Jurkat, Clone E6-1 (cell line): ENCODE measurements around the gene UFM1. TPM values are rescaled to one million over a fixed set of nuclear protein-coding genes. Genes with fewer than 3 reads are reported as not detected.
"Not testable (repeated sequence)": the region's sequence is repeated elsewhere in the genome, so short reads cannot be mapped to it uniquely, and the experiment has no call there.

ENCODE experiments used
- DNase-seq: peaks from one replicate; pipeline ENCODE4 v3.0.0-alpha.2; 2011; ENCODE audit warnings: low read depth, low spot score
- H3K4me3 ChIP-seq: 2 replicates; pipeline ENCODE4 v1.5.1; 2011; ENCODE audit warnings: mild to moderate bottlenecking, low read length, control low read depth, moderate library complexity
- polyA plus RNA-seq: library from polyadenylated mRNA; unstranded; fragments of >200 nt; gene quantifications from one replicate; pipeline ENCODE4 v1.2.1, GENCODE V29; 2012; ENCODE audit warnings: missing spikeins; ENCODE audit not compliant: insufficient read length, insufficient read depth

The UFM1 gene
- 44.0 TPM for polyA plus RNA-seq

- DNase-seq = peak; percentile 90
Observed at GRCh38 chr13:38349390-38350113, at the start of gene UFM1. Gene UFM1 (plus strand): TSS chr13:38349851. CDS start chr13:38349920, 69 bp downstream.

GRCh38 chr13:38301236-38301635 is 48.4 kb upstream of the UFM1 start:
- H3K4me3 ChIP-seq = no peak overlapping the region
- DNase-seq = no peak

More at GRCh38 chr13:38349390-38350113, at the start of gene UFM1:
- H3K4me3 ChIP-seq = peak within 1 kb of the TSS; percentile 90

GRCh38 chr13:38303816-38304320 is 45.8 kb upstream of the UFM1 start:
- no peak for DNase-seq
- H3K4me3 ChIP-seq = no peak overlapping the region

GRCh38 chr13:38308736-38309135 is 40.9 kb upstream of the UFM1 start:
- no peak overlapping the region for H3K4me3 ChIP-seq
- DNase-seq = no peak

GRCh38 chr13:38309397-38309796 is 40.3 kb upstream of the UFM1 start:
- no peak for DNase-seq
- H3K4me3 ChIP-seq = no peak overlapping the region

DNA sequence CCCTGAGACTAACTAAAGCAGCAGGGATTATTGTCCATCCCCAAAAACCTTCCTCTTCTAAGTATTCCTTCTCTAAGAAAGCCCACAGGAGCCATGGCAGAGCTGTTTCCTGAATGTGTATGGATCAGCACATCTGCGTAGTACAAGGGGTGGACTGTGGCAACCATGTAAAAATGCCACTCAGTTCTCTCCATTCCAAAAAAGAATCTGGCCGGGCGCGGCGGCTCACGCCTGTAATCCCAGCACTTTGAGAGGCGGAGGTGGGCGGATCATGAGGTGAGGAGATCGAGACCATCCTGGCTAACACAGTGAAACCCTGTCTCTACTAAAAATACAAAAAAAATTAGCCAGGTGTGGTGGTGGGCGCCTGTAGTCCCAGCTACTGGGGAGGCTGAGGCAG is 38.5 kb upstream of the UFM1 start:
- not testable (repeated sequence) for DNase-seq, H3K4me3 ChIP-seq

DNA sequence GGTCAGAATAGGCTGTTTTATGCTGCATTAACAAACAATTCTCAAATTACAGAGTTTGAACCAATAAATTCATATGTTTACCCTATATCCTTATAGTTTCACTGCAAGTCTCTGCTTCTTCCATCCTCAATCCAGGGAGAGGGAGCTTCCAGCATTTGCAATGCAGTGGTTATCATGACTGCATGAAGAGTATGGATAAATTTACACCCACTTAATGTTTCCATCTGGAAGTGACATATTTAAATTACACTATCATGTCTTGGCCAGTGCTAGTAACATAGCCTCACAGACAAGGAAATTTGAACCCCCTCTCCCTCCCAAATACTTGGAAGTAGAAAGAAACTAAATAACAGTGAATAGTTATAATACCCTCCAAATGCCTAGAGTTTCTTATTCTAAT is 33.5 kb upstream of the UFM1 start:
- DNase-seq = no peak

DNA sequence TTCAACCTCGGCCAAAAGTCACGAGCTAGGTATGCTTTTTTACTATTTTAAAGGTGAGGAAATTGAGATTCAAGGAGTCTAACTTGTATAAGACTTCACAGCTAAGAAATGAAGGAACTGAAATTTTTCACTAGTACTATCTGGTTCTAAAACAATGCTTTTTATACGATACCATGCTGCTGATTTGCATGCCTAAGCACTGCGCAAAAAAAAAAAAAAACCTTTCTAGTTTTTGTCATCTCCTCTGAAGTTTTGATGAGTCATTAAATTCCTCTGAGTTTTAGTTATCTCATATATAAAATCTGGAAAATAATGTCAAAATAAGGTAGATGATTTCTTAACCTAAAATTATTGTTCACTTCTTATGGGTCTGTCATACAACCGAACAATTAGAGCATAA is 28.0 kb upstream of the UFM1 start:
- no peak overlapping the region for H3K4me3 ChIP-seq

More for the DNA sequence above, 33.5 kb upstream of the UFM1 start:
- H3K4me3 ChIP-seq = no peak overlapping the region

GRCh38 chr13:38325426-38325825 is 24.2 kb upstream of the UFM1 start:
- DNase-seq = no peak
- no peak overlapping the region for H3K4me3 ChIP-seq

More for the DNA sequence above, 28.0 kb upstream of the UFM1 start:
- no peak for DNase-seq

- H3K4me3 ChIP-seq = no peak overlapping the region
- no peak for DNase-seq
Observed at GRCh38 chr13:38328699-38329098, 21.0 kb upstream of the UFM1 start.

DNA sequence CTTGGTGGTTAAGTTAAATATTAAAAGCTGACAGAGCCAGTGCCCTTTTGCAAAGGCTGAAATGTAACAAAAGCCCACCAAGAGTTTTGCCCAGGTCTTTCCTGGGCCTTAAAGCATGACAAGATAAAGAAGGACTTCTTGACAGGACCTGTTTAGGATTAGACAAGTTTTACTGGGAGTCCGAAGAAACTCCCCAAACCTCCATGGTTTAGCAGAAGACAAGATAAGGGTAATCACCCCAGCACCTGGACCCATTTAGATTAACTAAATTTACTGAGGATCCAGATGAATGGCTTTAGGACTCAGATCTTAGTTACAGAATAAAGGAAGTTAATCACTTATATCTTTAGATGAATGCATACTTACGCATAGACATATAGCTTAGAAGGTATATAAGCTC is 14.8 kb upstream of the UFM1 start:
- no peak for DNase-seq
- H3K4me3 ChIP-seq = no peak overlapping the region

DNA sequence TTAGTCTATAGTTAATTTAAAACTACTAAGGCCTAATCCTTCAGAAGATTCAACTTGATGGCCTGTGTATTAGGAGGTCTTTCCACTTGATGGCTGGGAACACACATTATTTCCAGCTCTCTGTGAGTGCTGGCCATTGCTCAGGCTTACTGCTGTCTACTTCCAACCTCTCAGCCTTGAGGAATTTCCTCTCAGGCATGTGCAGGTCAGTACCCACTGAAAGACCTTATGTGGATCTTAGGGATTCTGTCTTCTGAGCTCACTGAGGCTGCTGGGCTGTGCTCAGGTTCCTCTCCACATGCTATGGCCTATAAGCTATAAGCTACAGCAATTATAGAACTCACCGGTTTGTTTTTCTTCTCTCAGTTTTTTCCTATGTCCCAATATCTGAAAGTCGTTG is 11.6 kb upstream of the UFM1 start:
- no peak overlapping the region for H3K4me3 ChIP-seq
- no peak for DNase-seq

DNA sequence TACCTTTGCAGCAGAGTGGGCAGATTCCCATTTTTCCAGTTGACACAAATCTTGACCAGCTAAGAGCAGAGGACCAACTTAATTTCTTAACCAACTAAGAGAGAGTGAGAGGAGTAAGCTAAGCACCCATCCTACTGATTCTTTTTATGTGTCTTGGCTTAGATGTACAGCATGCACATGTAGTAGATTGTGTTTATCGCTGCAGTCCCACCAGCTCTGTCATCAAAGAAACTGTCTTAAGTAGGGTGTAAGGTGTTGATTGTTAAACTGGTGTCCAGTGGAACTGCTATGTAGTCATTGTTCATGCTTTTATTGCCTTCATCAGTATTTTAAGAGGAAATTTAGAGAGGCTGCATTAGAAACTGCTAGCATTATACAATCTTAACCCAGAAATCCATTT is 9.0 kb upstream of the UFM1 start:
- H3K4me3 ChIP-seq = no peak overlapping the region
- DNase-seq = no peak

- H3K4me3 ChIP-seq = no peak overlapping the region
- DNase-seq = no peak
Observed at GRCh38 chr13:38341149-38341692, 8.4 kb upstream of the UFM1 start.

DNA sequence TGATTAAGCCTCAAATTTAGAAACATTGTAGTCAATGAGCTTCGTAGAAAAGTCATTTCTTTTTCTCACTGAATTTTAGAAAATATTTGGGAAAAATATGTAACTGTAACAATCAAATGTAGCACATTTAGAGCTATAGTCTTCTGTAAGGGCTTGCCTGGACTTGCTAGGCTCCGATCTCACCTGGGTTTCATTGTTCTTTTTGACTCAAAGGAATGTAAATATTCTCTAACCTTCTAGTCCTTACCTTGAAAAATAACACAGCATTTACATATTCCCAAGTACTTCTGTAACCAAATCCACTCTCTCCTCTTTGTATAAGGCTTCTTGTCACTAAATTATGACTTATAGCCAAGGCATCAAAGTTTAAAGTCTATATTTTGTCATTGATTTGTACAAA is 2.9 kb upstream of the UFM1 start:
- no peak for DNase-seq
- H3K4me3 ChIP-seq = no peak overlapping the region

DNA sequence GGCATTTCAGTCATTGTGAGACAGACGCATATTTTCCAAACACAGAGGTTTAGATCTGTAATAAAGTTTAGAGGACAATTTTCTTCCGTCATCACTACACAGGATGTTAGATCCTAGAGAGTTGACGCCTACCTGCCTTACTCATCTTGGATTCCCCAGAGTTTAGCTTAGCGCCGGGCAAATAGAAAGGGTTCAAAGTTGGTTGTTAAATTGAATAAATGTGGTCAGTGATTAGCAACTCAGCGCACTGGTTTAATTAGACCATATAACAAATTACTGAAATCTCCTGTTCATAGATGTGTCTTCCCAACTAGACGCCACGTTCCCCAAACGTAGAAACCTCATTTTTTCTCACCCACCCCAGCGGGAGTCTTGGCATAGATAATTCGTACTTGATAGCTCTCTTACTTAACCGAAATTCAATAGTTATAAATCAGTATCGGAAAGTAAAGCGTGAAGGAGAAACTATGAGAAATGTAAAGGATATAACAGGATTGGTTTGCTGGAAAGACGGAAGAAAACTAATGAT is 726 bp upstream of the UFM1 start:
- H3K4me3 ChIP-seq = peak overlapping the region; percentile 90
- DNase-seq = peak; percentile 1

GRCh38 chr13:38350114-38350617 is 515 bp downstream of the UFM1 start:
- peak overlapping the region; percentile 90 for H3K4me3 ChIP-seq
- peak; percentile 1 for DNase-seq

DNA sequence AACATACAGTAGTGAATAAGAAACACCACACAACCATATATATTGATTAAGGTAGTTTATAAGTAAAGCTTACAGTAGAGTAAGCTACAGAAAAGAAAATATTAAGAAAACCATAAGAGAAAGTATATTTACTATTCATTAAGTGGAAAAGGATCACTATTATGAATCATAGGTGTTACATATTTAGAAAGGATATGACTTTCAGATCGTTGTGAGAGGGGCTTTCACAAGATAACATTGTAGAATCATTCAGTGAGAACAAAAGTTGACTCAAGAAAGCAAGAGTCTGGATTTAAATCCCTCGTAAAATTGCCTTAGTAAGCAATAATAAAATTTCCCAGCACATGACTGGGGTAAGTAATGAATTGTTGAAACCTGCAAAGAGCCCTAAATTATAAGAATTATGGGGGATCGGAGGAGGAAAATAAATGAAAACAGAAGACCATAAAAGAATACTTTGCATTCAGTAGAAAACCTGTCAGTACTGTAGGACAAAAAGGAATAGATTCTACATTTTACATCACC is 6.0 kb downstream of the UFM1 start:
- no peak overlapping the region for H3K4me3 ChIP-seq
- DNase-seq = no peak

GRCh38 chr13:38358684-38359083 is 9.0 kb downstream of the UFM1 start:
- no peak for DNase-seq
- H3K4me3 ChIP-seq = no peak overlapping the region
